GM19397 (cell line): ENCODE measurements around the gene RETREG1.
"Not testable (repeated sequence)": the region's sequence is repeated elsewhere in the genome, so short reads cannot be mapped to it uniquely, and the experiment has no call there.

Experiments used
- ATAC-seq: cut with Tn5 transposase; IDR thresholded peaks from one replicate; pipeline ENCODE4 v1.9.1; 2021; ENCODE audit warnings: mild to moderate bottlenecking, moderate library complexity; ENCODE audit not compliant: unreplicated experiment

The RETREG1 gene

DNA sequence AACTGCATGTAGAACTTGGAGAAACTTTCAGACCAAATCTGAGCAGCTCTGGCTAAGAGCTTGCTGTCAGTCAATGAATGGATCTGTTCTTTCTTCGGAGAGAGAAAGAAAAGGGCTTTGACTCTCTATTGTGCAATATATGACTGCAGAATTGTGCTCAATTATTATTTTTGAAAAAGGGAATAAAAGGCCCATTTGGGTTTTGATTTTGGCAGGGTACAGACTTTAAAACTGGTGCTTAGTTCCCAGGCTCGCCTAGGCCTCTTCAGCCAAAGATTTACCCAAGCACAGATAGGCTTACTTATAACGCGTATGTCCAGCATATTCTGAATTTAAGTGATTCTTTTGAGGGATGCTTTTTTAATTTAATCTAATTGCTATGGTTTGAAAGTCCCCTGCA is 59.3 kb downstream of the RETREG1 start:
- no peak for ATAC-seq

DNA sequence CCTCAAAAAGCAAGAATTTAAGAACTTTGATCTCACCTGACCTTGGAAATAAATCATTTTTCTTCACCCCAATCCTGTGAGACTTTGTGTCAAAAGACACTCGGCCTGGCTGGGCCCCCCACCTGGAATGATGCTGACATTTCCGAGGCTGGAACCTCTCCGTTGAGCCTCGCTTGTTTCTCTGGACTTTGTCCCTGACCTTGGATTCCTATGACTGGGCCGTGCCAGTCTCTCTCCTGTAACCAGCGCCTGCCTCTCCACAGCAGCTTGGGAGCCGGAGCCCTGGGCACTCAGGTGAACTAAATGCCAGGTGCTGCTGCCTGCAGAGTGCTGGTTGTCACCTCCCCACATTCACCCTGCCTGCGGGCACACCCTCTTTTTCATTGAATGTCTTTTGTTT is 62.7 kb downstream of the RETREG1 start:
- no peak for ATAC-seq

DNA sequence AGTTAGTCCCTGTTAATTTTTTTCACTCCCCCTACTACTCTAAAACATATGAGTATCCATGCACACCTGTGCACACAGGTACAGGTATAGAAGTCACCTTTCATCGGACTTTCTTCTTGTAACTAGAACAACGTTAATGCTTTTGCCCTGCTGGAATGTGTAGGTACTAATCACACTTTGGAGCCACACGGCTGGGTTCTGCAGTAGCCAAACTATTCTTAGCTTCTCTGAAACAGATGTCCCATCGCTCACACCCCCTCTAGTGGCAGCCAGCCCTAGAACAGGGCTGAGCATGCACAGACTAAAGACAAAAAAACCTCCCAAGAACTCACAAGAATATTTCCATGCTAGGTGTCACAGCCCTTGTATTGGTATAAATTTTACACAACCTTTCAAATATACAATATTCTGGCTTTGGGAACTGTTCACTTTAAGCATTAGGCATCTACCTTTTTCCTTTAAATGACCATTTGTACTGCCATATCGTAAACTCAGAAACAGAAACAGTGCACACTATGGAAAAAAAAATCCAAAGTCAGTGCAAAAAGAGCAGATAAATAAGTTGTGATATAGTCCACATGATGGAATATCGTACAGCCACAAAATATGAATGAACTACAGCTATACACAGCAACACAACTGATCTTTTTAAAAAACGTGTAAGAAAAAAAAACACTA is 64.0 kb downstream of the RETREG1 start:
- ATAC-seq = peak; percentile 87

DNA sequence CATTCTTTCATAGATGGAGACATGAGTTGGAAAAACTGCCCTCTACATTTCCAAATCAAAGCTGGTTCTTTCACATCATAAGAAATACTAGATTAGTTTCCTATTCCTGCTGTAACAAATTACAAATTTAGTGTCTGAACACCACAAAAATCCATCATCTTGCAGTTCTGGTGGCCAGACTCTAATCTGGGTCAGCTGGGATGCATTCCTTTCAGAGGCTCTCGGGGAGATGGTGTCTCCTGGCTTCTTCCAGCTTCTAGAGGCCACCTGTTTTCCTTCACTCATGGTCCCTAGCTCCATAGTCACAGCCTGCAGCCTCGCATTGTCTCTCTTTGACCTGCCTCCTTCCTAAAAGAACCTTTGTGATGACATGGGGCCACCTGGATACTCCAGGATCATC is 65.2 kb downstream of the RETREG1 start:
- ATAC-seq = no peak

DNA sequence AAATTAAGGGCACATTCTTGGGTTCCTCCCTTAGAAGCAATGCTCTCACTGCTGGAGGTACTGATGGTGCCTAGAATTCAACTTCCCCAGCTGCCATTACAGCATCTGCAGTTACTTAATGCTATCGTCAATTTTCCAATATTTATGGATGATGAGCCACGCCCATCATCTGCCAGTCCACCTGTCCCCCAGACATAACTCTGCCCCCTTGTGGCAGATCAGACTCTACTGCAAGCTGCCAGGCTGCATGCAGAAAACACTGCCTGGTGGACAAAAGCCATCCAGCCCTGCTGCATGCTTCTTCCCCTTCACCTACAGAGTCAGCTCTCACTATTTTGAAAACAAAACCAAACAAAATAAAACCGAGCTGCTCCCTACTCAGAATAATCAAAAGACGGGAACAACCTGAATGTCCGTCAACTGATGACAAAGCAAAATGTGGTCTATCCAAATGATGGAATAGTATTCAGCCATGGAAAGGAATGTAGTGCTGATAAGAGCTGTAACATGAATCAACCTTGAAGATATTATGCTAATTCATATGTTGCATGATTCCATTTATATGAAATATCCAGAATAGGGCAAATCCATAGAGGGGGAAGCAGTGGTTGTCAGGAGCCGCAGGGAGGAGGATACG is 66.4 kb downstream of the RETREG1 start:
- peak; percentile 49 for ATAC-seq

DNA sequence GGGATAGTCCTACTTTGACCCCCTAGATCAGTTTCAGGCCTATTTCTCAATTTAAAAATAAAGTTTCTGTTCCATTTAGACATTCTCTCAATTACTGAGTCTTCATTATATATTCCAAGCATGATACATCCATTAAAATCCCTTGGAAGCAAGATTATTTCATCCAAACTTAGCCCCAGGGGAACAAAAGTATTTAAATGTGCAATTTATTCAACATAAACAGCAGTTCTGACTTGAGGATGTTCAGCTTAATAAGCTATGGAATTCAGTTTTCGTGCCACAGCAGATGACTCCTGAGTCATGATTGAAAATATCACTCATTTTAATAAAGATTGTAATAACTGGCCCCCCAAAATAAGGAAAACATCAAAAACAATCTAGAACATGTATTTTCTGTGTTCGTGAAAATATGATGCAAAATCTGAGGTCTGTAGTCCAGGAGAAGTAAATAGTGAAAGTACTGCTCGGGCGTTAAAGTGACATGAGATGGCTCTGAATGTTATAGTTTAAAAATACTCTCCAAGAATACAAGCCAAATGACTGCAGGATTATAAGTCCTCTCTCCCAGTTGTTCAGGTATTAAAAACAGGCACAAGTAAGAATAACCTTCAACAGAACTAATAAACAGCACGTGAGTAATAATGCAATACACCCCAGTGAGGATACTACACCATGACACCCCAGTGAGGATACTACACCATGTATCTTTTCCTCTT is 67.1 kb downstream of the RETREG1 start:
- no peak for ATAC-seq

DNA sequence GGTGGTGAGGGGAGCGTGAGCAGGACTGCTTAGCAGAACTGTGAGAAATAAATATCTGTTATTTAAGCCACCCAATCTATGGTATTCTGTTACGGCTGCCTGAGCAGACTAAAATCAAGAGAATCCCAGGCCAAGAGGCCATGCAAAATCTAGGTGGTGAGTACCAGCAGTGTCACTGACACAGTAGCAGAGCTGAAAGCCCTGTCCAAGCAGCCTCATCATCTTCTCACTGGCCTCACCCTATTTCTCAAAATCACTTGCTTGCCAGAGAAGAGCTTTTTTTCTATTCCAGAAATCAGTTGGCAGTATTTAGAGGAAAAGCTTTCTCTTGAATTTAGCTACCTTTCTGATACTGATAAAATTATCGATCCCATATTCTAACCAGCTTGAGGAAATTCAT is 68.0 kb downstream of the RETREG1 start:
- ATAC-seq = no peak

DNA sequence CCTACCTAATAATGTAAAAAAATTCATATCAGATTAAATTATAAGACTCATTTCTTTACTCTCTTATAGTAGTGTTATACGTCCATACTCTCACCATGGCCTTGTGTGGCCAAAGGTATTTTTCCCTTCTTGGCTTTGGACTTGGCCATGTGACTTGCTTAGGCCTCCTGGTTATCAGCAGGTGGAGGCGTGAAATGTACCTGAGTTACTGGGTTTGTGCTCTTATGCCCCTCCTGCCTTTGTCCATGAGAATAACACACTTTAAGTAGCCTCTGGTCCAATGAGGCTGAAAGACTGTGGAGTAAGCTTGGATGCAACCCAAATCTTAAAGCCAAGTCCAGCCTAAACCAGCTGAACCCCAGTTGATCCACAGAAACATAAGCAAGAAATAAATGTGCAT is 68.7 kb downstream of the RETREG1 start:
- ATAC-seq = no peak

DNA sequence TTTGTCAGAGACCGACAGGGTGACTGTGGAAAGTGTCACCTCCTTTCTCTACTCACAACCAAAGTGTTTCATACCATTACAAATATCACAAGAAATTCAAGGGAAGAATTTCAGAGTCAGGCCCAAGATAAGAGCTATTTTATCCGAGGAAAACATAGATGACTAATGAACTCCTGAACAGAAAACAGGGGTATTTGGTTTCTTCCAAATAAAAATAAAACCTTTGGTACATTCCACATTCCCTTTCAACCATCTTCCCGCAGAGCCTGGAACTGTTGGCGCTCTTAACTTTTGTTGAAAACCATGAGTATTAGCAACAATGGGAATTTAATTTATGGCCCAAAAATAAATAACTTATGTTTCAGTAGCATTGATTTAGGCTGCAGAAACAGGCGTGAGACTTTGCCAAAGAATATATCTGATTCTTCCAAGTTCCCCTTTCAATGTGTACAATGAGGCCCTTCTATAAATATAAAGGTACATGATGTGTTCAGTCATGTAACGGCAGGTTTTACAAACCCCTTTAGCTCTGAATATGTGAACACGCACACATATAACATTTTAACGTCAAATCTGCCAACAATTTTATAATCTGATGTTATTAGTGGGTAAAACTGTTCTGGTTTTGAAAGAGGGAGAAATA is 69.5 kb downstream of the RETREG1 start:
- no peak for ATAC-seq

DNA sequence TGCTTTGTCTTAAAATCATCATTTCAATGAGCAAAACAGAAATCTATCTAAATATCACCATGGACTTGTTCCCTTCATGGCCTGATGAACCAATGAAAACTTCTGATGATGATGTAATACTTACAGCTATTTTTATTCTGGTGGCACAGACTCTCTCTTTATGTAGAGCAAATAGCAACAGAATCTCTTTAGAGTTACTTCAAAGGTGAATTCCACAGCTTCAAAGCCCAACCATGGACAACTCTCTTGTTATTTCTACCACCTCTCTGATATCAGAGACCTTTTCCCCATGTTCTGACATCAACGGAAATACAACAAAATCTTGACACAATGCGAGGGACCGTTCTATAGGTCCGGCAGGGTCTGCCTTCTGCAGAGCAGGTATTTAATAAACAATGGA is 70.1 kb downstream of the RETREG1 start:
- no peak for ATAC-seq

DNA sequence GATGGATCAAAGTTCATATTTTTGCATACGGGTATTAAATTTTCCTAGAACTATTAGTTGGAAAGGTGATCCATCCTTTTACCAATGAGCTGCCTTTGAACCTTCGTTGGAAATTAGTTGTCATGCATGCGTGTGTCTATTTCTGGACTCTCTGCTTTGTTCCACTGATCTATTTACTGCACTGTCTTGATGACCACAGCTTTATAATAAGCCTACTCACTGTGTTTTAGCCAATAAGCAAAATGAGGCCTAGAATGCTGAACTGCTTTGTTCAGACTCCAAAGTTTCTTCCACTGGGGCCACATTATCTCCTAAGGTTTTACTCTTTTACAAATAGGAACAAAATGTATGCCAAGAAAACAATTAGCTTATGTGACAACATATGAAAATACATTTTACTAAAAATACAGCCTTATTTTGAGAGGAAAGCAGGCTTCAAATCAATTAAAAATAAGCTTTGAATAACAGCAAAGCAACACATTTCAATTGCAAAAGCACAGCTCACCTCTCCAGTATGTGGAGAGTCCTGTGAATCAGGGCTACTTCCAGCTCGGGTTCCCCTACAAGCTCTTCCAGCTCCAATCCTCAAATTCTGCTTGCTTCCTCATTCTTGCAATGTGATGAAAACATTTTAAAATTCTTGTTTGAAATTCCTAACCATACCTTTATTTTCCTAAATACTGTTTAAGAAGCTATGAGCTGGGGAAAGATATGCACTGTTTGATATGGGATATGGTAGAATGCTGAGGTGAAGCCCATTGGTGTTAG is 72.0 kb downstream of the RETREG1 start:
- ATAC-seq = no peak

DNA sequence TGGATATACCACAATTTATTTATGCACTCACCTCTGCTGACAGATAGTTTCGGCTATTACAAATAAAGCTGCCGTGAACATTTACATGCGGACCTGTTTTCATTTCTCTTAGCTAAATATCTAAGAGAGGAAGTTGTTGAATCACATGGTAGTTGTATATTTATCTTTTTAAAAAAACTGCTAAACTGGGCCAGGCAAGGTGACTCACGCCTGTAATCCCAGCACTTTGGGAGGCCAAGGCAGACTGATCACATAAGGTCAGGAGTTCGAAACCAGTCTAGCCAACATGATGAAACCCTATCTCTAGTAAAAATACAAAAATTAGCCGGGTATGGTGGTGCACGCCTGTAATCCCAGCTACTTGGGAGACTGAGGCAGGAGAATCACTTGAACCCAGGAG is 73.6 kb downstream of the RETREG1 start:
- ATAC-seq = not testable (repeated sequence)

DNA sequence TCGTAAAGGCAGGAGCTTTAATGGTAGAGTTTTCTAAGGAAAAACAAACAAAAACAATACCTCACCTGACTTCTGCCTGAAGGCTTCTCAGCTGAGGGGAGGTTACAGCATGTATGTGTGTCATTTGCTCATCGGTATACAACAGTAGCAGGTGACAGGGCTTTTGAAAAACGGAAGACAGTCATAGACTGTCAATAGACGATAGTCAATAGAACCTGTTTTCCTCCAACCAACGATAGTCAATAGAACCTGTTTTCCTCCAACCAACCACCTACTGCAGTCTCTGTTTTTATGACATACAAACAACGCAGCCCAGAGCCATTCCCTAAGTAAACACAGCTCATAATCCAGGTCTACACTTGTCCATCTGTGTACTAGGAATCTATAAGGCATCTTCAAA is 74.6 kb downstream of the RETREG1 start:
- ATAC-seq = no peak

DNA sequence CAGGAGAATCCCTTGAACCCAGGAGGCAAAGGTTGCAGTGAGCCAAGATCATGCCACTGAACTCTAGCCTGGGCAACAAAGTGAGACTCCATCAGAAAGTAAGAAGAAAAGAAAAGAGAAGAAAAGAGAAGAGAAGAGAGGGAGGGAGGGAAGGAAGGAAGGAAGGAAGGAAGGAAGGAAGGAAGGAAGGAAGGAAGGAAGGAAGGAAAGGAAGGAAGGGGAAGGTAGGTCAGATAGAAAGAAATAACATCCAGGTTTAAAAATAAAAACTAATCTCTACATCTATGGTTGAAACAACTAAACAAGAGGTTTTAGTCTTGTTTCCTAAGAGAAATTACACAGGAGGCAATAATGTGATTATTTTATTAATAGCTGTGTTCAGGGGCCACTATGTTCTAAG is 75.2 kb downstream of the RETREG1 start:
- not testable (repeated sequence) for ATAC-seq

DNA sequence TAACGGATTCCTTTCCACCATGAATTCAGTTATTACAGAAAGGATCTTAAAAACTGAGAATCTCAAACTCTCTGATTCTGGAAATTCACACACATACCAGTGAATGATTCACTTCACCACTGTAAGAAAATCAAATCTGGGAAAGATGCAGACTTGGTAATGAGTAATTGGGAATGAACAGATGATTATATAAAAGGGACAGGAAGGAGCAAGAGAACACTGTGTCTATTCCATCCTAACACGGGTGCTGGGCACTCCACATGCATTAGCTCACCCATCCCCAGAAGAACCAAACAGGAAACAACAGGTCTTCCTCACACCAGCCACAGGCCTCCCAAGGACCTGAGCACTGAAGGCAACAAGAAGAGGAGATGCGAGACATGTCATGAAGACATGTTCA is 76.4 kb downstream of the RETREG1 start:
- ATAC-seq = no peak

DNA sequence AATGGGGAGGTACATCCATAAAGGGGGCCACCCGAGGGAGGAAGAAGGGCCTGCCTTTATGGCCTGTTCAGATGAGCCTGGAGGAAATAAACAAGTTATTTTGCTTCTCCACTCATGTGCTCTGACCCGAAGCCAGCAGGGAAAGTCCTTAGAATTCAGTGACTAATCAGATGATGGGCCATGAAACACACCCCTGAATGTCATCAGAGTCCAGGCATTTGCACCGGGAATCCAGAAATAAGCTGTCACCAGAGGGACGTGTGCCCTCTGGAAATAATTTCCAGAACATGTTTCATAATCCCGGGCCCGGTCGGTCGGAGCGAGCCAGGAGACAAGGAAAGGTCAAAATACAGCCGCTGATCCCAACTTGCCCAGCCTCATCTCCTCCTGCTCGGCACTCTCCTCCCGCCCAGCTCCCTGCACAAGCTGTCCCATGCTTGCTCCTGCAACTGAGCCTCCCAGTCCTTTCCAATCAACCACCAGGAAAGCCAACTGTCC is 77.6 kb downstream of the RETREG1 start:
- ATAC-seq = no peak

DNA sequence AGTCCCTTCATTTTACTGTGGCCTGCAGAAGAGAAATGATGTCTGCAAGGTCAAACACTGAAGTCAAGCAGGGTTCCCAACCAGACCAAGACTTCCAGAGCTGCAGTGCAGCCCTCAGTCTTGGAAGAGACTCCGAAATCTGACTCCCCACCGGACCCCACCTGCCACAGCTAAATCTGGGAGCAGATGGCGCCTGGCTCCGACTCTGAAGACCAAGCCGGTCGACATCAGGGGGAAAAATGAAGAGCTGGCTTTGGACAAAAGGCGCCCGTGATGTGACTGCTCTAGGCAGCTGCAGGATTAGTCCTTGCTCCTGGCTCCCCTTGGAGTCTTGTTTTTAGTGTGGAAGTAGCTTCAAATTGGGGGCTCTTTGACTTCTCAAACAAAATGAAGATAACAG is 78.8 kb downstream of the RETREG1 start:
- no peak for ATAC-seq

DNA sequence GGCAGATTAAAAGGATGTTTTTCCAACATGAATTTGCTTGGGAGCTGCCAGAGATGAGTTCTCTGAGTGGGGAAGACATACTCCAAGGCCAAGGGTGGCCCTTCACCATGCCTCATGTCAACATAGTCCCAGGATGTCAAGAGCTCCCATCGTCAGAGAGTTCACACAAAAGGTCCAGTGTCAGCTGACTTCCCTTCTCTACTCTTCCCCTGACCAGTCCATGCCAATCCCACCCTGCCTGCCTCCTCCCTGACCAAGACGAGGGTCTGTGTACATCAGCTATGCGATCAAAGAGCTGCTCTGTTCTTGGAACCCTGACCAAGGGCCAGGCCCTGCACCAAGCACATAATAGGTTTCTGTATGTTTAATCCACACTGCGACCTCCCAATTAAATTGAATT is 80.0 kb downstream of the RETREG1 start:
- no peak for ATAC-seq

DNA sequence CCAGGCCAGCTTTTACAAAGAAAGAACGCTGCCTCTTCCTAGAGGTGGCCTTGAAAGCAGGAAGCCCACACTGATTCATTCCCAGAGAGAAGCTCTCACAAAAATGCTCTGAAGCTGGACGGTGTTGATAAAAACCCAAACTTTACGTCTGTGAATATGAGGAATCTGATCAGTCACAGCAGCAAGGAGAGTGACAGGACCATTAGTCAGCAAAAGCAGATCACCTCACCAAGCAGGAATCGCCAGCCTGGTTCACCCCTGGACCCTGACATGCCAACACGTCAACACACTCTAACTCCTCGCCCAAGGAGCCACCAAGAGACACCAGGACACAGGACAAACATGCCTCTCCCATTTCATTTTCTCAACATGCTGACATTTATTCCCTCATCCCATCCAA is 80.6 kb downstream of the RETREG1 start:
- no peak for ATAC-seq

DNA sequence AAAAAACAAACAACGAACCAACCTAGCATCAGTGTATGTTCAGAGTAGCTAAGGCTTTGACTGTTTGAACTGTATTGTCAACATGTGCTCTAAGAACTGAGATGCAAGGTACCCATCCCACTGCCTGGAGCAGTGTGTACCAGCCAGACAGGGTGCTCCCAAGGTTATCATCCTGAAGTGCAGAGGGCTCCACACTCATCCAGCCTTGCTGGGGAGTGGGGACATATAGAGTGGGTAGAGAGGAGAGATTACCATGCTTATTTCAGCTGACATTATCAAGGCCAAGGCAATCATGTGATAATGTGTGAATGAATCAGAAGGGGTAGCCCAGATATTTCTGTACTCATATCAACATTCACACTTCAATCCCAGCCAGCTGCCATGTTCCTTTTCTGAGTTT is 82.5 kb downstream of the RETREG1 start:
- ATAC-seq = no peak
